Thoracic aorta (tissue), 2 donors: ENCODE data around the gene ZNF609. TPM values are rescaled to one million over a fixed set of nuclear protein-coding genes. Genes with fewer than 3 reads are reported as not detected.

Source experiments
- ATAC-seq: fragments of 150-250 bp; one replicate; pipeline ENCODE4 v1.8.0; 2017; ENCODE audit warnings: low read depth; ENCODE audit not compliant: insufficient number of reproducible peaks, low FRiP score
- DNase-seq: peaks from one replicate; pipeline ENCODE4 v3.0.0-alpha.2; 2020; ENCODE audit warnings: low spot score
- H3K27ac ChIP-seq, 2 donors: fragments of 200-600 bp; sonication (generic); 1 replicate in 1 of 2; 2 replicates in 1 of 2; pipeline ENCODE4 v1.5.1; 2016; ENCODE audit warnings: mild to moderate bottlenecking in 2 of 2, moderate library complexity in 2 of 2
- H3K27me3 ChIP-seq: fragments of 200-600 bp; sonication (generic); replicated peaks from 2 replicates; pipeline ENCODE4 v1.6.0; 2016; ENCODE audit warnings: mild to moderate bottlenecking; ENCODE audit not compliant: insufficient read depth
- H3K36me3 ChIP-seq: fragments of 200-600 bp; sonication (generic); one replicate; pipeline ENCODE4 v1.5.1; 2016
- H3K4me1 ChIP-seq, 2 donors: fragments of 200-600 bp; sonication (generic); 1 replicate in 1 of 2; 2 replicates in 1 of 2; pipeline versions ENCODE4 v1.5.1 to v1.6.0; 2016; ENCODE audit warnings: low read depth in 2 of 2, mild to moderate bottlenecking in 1 of 2; ENCODE audit not compliant: control insufficient read depth in 1 of 2
- H3K4me3 ChIP-seq: fragments of 200-600 bp; sonication (generic); 2 replicates; pipeline ENCODE4 v1.5.1; 2016; ENCODE audit warnings: mild to moderate bottlenecking
- H3K9me3 ChIP-seq: fragments of 200-600 bp; sonication (generic); 2 replicates; pipeline ENCODE4 v1.5.1; 2016
- CTCF ChIP-seq: fragments of 200-600 bp; sonication (generic); IDR thresholded peaks from one replicate; pipeline ENCODE4 v1.5.1; 2019; ENCODE audit warnings: antibody characterized with exemption
- total RNA-seq, 2 donors: library from RNA; depleted of rRNA; stranded (reverse); fragments of >200 nt; gene quantifications; one replicate each; pipeline versions ENCODE4 v1.1.0 to v1.2.3, GENCODE V29; 2016

ZNF609 gene
- total RNA-seq, 2 donors from 2014 or later, result 25.2 to 38.8 TPM

DNA sequence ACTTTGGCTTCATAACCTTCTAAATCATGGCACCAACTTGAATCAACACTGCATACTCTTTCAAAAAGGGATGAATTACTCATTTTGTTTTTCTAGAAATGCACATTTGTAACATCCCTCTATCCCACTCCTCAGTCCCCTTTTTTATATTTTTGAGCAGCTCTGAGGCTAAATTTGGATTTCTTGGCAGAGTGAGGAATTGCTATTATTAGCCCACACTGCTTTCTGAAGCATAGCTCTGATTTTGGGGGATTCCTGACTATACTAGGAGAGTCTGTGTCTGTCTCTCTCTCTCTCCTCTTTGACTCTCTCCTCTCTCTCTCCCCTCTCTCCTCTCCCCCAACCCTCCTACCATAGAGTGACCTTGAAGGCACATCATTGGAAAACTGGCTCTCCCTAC, 238.4 kb downstream of the ZNF609 start:
- H3K27ac ChIP-seq, result peak overlapping the region; percentile 74 to 88
- peak overlapping the region; percentile 92 for H3K4me3 ChIP-seq
- H3K9me3 ChIP-seq, result no peaks in the 10 kb centered on the region
- ATAC-seq (no peak), DNase-seq (no peak)
- H3K36me3 ChIP-seq, result no peaks in the 10 kb centered on the region
- no peaks in the 10 kb centered on the region for H3K27me3 ChIP-seq
- TF ChIP-seq CTCF, result no peak
- peaks cover 54 to 90% of the 10 kb centered on the region in 2 donors for H3K4me1 ChIP-seq

- Histone ChIP-seq H3K4me3 (peak overlapping the region; percentile 92), H3K27me3 (no peaks in the 10 kb centered on the region), H3K9me3 (no peaks in the 10 kb centered on the region), H3K4me1 (peaks cover 51 to 80% of the 10 kb centered on the region in 2 donors), H3K36me3 (no peaks in the 10 kb centered on the region), H3K27ac (peak overlapping the region; percentile 74 to 88)
- no peak for TF ChIP-seq CTCF
- DNase-seq (no peak), ATAC-seq (no peak)
Observed at GRCh38 chr15:64699751-64700388, 239.5 kb downstream of the ZNF609 start.

- H3K9me3 ChIP-seq, result no peaks in the 10 kb centered on the region
- H3K27me3 ChIP-seq, result no peaks in the 10 kb centered on the region
- TF ChIP-seq CTCF, result no peak
- H3K27ac ChIP-seq, result peak overlapping the region; percentile 81 to 88
- DNase-seq (no peak), ATAC-seq (no peak)
- H3K36me3 ChIP-seq, result no peaks in the 10 kb centered on the region
- peaks cover 51 to 68% of the 10 kb centered on the region in 2 donors for H3K4me1 ChIP-seq
- H3K4me3 ChIP-seq, result peak overlapping the region; percentile 92
Observed at GRCh38 chr15:64701051-64701450, 240.7 kb downstream of the ZNF609 start.

GRCh38 chr15:64701482-64702184, 241.3 kb downstream of the ZNF609 start:
- Histone ChIP-seq H3K27ac (peak overlapping the region; percentile 81 to 88), H3K9me3 (no peaks in the 10 kb centered on the region), H3K4me1 (peaks cover 51 to 62% of the 10 kb centered on the region in 2 donors), H3K27me3 (no peaks in the 10 kb centered on the region), H3K4me3 (peak overlapping the region; percentile 92), H3K36me3 (no peaks in the 10 kb centered on the region)
- ATAC-seq, result no peak
- no peak for TF ChIP-seq CTCF
- no peak for DNase-seq

DNA sequence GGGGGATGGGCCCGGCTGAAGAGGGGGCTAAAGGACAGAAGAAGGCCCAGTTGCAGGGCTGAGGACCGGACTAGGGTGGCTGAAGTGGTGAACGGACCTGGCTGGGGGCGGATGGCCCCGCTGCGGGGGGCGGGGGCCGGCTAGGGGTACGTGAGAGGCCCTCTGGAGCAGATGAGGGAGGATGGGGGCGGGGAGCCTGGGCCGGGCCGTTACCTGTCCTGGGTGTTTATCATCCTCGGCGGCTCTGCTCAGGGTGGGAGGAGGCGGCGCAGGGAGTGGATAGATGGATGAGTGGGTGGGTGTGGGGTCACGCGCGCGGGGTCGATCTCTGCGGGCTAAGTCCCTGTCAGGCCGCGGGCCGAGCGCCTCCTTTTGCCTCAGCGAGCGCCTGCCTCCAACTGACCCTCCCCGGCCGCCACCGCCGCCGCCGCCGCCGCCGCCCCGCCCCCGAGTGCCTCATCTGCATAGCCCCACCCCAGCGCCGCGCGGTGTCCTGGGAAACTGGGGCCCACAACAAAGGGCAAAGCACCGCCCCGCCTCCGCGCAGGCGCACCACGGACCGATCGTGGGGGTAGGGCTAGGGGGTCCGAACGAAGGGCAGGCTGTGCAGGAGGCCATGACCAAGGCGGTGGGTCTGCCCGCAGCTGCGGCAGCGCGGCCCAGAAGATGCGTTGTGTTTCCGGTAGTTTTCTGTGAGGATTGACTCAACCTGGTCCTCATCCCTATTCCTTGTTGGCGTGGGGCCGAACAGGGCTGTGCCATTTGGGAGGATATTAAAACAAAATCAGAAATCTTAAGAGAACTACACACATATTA, 242.6 kb downstream of the ZNF609 start:
- H3K27me3 ChIP-seq, result no peaks in the 10 kb centered on the region
- DNase-seq (peak; percentile 96), ATAC-seq (peak; percentile 64)
- no peak for TF ChIP-seq CTCF
- no peaks in the 10 kb centered on the region for H3K36me3 ChIP-seq
- peak overlapping the region; percentile 81 to 88 for H3K27ac ChIP-seq
- H3K4me3 ChIP-seq, result peak overlapping the region; percentile 92
- H3K9me3 ChIP-seq, result no peaks in the 10 kb centered on the region
- H3K4me1 ChIP-seq, result peaks cover 43 to 48% of the 10 kb centered on the region in 2 donors
